Brain microvascular endothelial cell (primary cell): ENCODE results near the gene ZNF569.

Experiments used
- DNase-seq: peaks from one replicate; pipeline ENCODE4 v3.0.0-alpha.2; 2020
- H3K27ac ChIP-seq: fragments of 250-450 bp; sonication (Bioruptor Pico); 2 replicates; pipeline ENCODE4 v1.5.1; 2020; ENCODE audit warnings: mild to moderate bottlenecking, moderate library complexity
- H3K27me3 ChIP-seq: fragments of 250-450 bp; sonication (Bioruptor Pico); replicated peaks from 2 replicates; pipeline ENCODE4 v1.5.1; 2020; ENCODE audit warnings: mild to moderate bottlenecking
- H3K36me3 ChIP-seq: fragments of 250-450 bp; sonication (Bioruptor Pico); replicated peaks from 2 replicates; pipeline ENCODE4 v1.5.1; 2020; ENCODE audit warnings: mild to moderate bottlenecking
- H3K4me3 ChIP-seq: 2 replicates; pipeline ENCODE4 v1.5.1; 2011; ENCODE audit warnings: low read depth, mild to moderate bottlenecking, control low read depth, low read length, moderate library complexity
- CTCF ChIP-seq: IDR thresholded peaks from 2 replicates; pipeline ENCODE4 v1.5.1; 2011; ENCODE audit warnings: low read depth, mild to moderate bottlenecking, moderate library complexity, low read length, control low read depth, inconsistent platforms; ENCODE audit errors: missing control alignments
- in situ Hi-C: cut with HindIII; loops from 2 replicates; pipeline ENCODE4 v1.10.0; 2017; ENCODE audit warnings: low sequenced_read_pairs, low pct_ligation_motif_present

The ZNF569 gene

DNA sequence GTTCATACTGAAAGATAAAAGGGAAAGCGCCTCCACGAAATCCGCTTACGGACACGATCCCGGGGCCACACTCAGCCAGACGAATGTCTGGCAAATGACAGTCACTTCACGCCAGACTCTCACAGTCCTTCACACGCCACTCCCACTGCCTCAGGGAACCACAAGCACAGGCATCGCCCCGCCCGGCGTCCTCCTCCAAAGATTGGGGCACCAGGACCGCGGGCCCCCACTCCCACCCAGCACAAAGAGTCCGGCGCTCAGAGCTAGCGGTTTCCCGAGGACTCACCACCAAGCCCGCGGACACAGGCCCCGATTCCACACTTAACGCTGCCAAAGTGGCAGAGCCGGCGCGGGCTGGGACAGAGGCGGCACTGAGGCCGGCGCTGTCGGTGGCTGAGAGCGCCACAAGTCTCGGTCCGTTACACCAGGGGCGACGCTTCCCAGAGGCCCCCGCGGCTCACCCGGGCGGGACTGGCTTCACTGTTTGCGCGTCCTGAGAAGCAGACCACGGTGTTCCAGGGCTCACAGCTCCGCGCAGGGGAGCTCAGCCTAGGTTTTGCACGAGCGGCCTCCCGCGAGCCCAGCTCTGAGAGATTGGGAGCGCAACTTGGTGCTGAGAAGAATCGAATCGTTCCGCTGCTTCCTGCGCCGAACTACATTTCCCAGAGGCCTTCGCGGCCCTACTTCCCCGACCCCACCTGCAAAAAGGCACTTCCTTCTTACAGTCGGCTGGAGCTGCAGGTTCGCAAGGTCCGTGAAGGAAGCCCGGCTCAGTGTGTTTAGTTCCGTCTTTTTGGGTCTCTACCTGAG lies at the start of gene ZNF569:
TSS of gene ZNF569 (minus strand) at position 647 of the 810 bp plus-strand sequence. CDS start 22,523 bp downstream, outside the sequence.
- Histone ChIP-seq H3K27me3 (no peaks in the 10 kb centered on the region), H3K36me3 (peaks cover 16% of the 10 kb centered on the region), H3K4me3 (peak within 1 kb of the TSS; percentile 83), H3K27ac (peak within 1 kb of the TSS; percentile 85)
- no peak for TF ChIP-seq CTCF
- peak; percentile 94 for DNase-seq
- in situ Hi-C loops = no loop called here

GRCh38 chr19:37513397-37513796 lies 46.2 kb upstream of the ZNF569 start:
- no peaks in the 10 kb centered on the region for H3K36me3 ChIP-seq
- no peak for DNase-seq
- H3K4me3 ChIP-seq = no peak overlapping the region
- in situ Hi-C loops = no loop called here
- no peak overlapping the region for H3K27ac ChIP-seq
- no peak for TF ChIP-seq CTCF
- no peaks in the 10 kb centered on the region for H3K27me3 ChIP-seq

DNA sequence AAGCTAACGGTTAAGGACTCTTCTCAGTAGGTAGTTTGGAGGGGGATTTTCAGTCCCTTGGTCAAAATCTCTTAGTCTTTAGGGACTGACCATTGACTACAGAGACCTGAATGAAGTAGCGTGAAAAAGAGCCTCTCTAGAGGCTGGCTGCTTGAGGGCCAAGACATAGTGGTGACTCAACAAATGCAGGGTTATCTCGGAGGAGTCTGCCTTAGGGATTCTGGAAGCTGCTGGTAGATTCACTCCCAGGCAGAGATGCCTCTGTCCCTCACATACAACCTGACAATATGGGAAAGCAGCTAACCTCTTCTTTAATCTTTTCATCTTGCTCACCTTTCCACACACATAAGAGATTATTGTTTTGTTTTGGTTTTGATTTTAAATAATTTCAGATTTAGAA lies 44.6 kb upstream of the ZNF569 start:
- no peak for DNase-seq
- no peak for TF ChIP-seq CTCF
- Histone ChIP-seq H3K36me3 (no peaks in the 10 kb centered on the region), H3K4me3 (no peak overlapping the region), H3K27me3 (no peaks in the 10 kb centered on the region), H3K27ac (no peak overlapping the region)
- in situ Hi-C loops = no loop called here

- Histone ChIP-seq H3K36me3 (no peaks in the 10 kb centered on the region), H3K4me3 (no peak overlapping the region), H3K27me3 (no peaks in the 10 kb centered on the region), H3K27ac (no peak overlapping the region)
- DNase-seq = no peak
- in situ Hi-C loops = no loop called here
- TF ChIP-seq CTCF = no peak
Measured at GRCh38 chr19:37511186-37511585, 43.9 kb upstream of the ZNF569 start.

GRCh38 chr19:37507167-37507464 lies 39.9 kb upstream of the ZNF569 start:
- no peak overlapping the region for H3K27ac ChIP-seq
- in situ Hi-C loops = no loop called here
- no peak for DNase-seq

More at GRCh38 chr19:37507167-37507464, 39.9 kb upstream of the ZNF569 start:
- H3K27me3 ChIP-seq = no peaks in the 10 kb centered on the region
- no peaks in the 10 kb centered on the region for H3K36me3 ChIP-seq
- H3K4me3 ChIP-seq = peak overlapping the region; percentile 72
- TF ChIP-seq CTCF = no peak
